Body of pancreas (tissue), 4 donors: Measurements from ENCODE around the gene NCK1.

ENCODE experiments used
- POLR2A ChIP-seq, 3 donors: fragments of 450-650 bp; IDR thresholded peaks; one replicate each; pipeline ENCODE4 v1.6.1; 2016; ENCODE audit warnings: antibody characterized with exemption in 3 of 3, mild to moderate bottlenecking in 2 of 3
- TF ChIP-seq, protein P1 (sequence below), 7 experiments: fragments of 450-650 bp in 4 of 7; fragments of 200-600 bp in 3 of 7; sonication (generic) in 3 of 7; IDR thresholded peaks; one replicate each; pipeline ENCODE4 v1.5.1; 2016 to 2019; ENCODE audit warnings: antibody characterized with exemption in 7 of 7

DNA sequence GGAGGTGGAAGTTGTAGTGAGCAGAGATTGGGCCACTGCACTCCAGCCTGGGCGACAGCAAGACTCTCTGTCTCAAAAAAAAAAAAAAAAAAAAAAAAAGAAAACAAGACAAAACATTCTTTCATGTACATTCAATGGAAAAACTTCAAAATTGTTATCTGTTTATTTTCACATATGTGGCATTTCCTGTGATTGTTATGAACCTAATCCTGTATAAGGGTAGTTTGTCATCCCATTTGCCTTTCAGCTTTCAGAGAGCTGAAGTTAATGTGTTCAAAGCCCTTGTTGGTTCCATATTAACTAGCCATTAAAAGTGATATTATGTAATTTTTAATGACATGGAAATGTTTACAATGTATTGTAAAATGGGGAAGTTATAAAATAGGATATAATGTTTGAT, 17.3 kb upstream of the NCK1 start:
- TF ChIP-seq, protein P1, sequence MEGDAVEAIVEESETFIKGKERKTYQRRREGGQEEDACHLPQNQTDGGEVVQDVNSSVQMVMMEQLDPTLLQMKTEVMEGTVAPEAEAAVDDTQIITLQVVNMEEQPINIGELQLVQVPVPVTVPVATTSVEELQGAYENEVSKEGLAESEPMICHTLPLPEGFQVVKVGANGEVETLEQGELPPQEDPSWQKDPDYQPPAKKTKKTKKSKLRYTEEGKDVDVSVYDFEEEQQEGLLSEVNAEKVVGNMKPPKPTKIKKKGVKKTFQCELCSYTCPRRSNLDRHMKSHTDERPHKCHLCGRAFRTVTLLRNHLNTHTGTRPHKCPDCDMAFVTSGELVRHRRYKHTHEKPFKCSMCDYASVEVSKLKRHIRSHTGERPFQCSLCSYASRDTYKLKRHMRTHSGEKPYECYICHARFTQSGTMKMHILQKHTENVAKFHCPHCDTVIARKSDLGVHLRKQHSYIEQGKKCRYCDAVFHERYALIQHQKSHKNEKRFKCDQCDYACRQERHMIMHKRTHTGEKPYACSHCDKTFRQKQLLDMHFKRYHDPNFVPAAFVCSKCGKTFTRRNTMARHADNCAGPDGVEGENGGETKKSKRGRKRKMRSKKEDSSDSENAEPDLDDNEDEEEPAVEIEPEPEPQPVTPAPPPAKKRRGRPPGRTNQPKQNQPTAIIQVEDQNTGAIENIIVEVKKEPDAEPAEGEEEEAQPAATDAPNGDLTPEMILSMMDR (IDR thresholded peaks at IDR 0.05), result no peak
- no peak for TF ChIP-seq POLR2A (IDR thresholded peaks at IDR 0.05)
